ENCODE results near the gene ROMO1. TPM values are rescaled to one million over a fixed set of nuclear protein-coding genes. Genes with fewer than 3 reads are reported as not detected.

ROMO1 gene
- total and polyA plus RNA-seq, 2 experiments from 2014 or later = 205 to 743 TPM

- Histone ChIP-seq H3K27me3 (no peaks in the 10 kb centered on the region), H3K27ac (no peak overlapping the region), H3K36me3 (peaks cover 6% of the 10 kb centered on the region), H3K9me3 (ENCODE audit: low read depth) (no peaks in the 10 kb centered on the region), H3K4me1 (ENCODE audit: low read depth) (peaks cover 13% of the 10 kb centered on the region), H3K4me3 (no peak overlapping the region)
- no peak for TF ChIP-seq CTCF (IDR thresholded peaks at IDR 0.05; ENCODE audit: low read depth, low read length)
- no peak for DNase-seq (ENCODE audit: low read depth in 1 of 2, low spot score in 1 of 2)
Observed at GRCh38 chr20:35695978-35696377, 3.2 kb upstream of the ROMO1 start.

- H3K36me3 ChIP-seq = peaks cover 19% of the 10 kb centered on the region
Observed at GRCh38 chr20:35697696-35698297, 1.4 kb upstream of the ROMO1 start.

GRCh38 chr20:35698298-35699126 is 693 bp upstream of the ROMO1 start:
- Histone ChIP-seq H3K4me1 (ENCODE audit: low read depth) (peaks cover 13% of the 10 kb centered on the region), H3K27ac (peak overlapping the region; percentile 92), H3K27me3 (no peaks in the 10 kb centered on the region), H3K36me3 (peaks cover 24% of the 10 kb centered on the region), H3K9me3 (ENCODE audit: low read depth) (no peaks in the 10 kb centered on the region), H3K4me3 (peak overlapping the region; percentile 69)
- DNase-seq (ENCODE audit: low read depth in 1 of 2, low spot score in 1 of 2) = peak; percentile 23 to 29
- no peak for TF ChIP-seq CTCF (IDR thresholded peaks at IDR 0.05; ENCODE audit: low read depth, low read length)

More at GRCh38 chr20:35697696-35698297, 1.4 kb upstream of the ROMO1 start:
- peak overlapping the region; percentile 92 for H3K27ac ChIP-seq
- TF ChIP-seq CTCF (IDR thresholded peaks at IDR 0.05; ENCODE audit: low read depth, low read length) = no peak
- H3K4me3 ChIP-seq = peak overlapping the region; percentile 69
- no peaks in the 10 kb centered on the region for H3K27me3 ChIP-seq
- peaks cover 13% of the 10 kb centered on the region for H3K4me1 ChIP-seq (ENCODE audit: low read depth)
- DNase-seq (ENCODE audit: low read depth in 1 of 2, low spot score in 1 of 2) = no peak
- H3K9me3 ChIP-seq (ENCODE audit: low read depth) = no peaks in the 10 kb centered on the region

- no peak for TF ChIP-seq CTCF (IDR thresholded peaks at IDR 0.05; ENCODE audit: low read depth, low read length)
- no peaks in the 10 kb centered on the region for H3K9me3 ChIP-seq (ENCODE audit: low read depth)
- H3K36me3 ChIP-seq = peaks cover 38% of the 10 kb centered on the region
- peak overlapping the region; percentile 92 for H3K27ac ChIP-seq
- no peak for DNase-seq (ENCODE audit: low read depth in 1 of 2, low spot score in 1 of 2)
- peaks cover 13% of the 10 kb centered on the region for H3K4me1 ChIP-seq (ENCODE audit: low read depth)
- H3K4me3 ChIP-seq = peak overlapping the region; percentile 69
- H3K27me3 ChIP-seq = no peaks in the 10 kb centered on the region
Observed at GRCh38 chr20:35699957-35700624, 886 bp downstream of the ROMO1 start.

GRCh38 chr20:35700625-35701148 is 1.5 kb downstream of the ROMO1 start:
- no peak for DNase-seq (ENCODE audit: low read depth in 1 of 2, low spot score in 1 of 2)
- Histone ChIP-seq H3K4me3 (no peak overlapping the region), H3K27me3 (no peaks in the 10 kb centered on the region), H3K9me3 (ENCODE audit: low read depth) (no peaks in the 10 kb centered on the region), H3K4me1 (ENCODE audit: low read depth) (peaks cover 13% of the 10 kb centered on the region), H3K36me3 (peaks cover 44% of the 10 kb centered on the region), H3K27ac (peak overlapping the region; percentile 92)
- no peak for TF ChIP-seq CTCF (IDR thresholded peaks at IDR 0.05; ENCODE audit: low read depth, low read length)
